HCT116 (cell line): ENCODE data around the gene RPL19. TPM values are rescaled to one million over a fixed set of nuclear protein-coding genes. Genes with fewer than 3 reads are reported as not detected.

Source experiments
- ATAC-seq: fragments of 200-7000 bp; cut with Tn5 transposase; 2 replicates; pipeline ENCODE4 v1.9.1; 2020; ENCODE audit warnings: mild to moderate bottlenecking, moderate library complexity
- BruUV-seq: library from RNA; stranded (reverse); fragments of 400-500 nt; replicated peaks from 2 replicates; lab custom pipeline; 2021; lab: Mats Ljungman, UMichigan
- CTCF ChIA-PET: fragments of 300-600 bp; sonication (Branson Sonifier 250); formaldehyde crosslinking; loops from one replicate; lab custom pipeline; 2021; ENCODE audit warnings: antibody characterized with exemption; lab: Charles Lee
- POLR2A ChIA-PET: fragments of 300-600, 350-600 bp; sonication (Branson Sonifier 250); formaldehyde crosslinking; loops from one replicate; lab custom pipeline; 2021; ENCODE audit warnings: antibody characterized with exemption; lab: Charles Lee
- RAD21 ChIA-PET, 2 experiments: fragments of 300-600 bp; sonication (Branson Sonifier 250); formaldehyde crosslinking; loops; one replicate each; lab custom pipeline; 2023; ENCODE audit warnings: low total read pairs in 2 of 2; ENCODE audit not compliant: uncharacterized antibody in 2 of 2, unreplicated experiment in 2 of 2, low non-redundant PET in 1 of 2; lab: Charles Lee
- DNase-seq: peaks from one replicate; pipeline ENCODE4 v3.0.0-alpha.2; 2010; ENCODE audit warnings: low read depth, low spot score
- H2AFZ ChIP-seq: fragments of 200-600 bp; shearing (Covaris generic), sonication (generic); 2 replicates; pipeline ENCODE4 v1.6.1; 2017; ENCODE audit warnings: low read depth, mixed run types, mixed read lengths, antibody characterized with exemption, low read length; ENCODE audit not compliant: poor library complexity, severe bottlenecking
- H3K27ac ChIP-seq: 2 replicates; pipeline ENCODE4 v1.5.1; 2012; ENCODE audit warnings: low read depth, low read length
- H3K27me3 ChIP-seq: fragments of 200-600 bp; sonication (generic); 2 replicates; pipeline ENCODE4 v1.6.1; 2016; ENCODE audit warnings: mixed run types, low read length, mixed read lengths; ENCODE audit not compliant: insufficient read depth
- H3K36me3 ChIP-seq, 2 experiments: fragments of 200-500 bp in 1 of 2; fragments of 200-600 bp in 1 of 2; sonication (Bioruptor generic) in 1 of 2; sonication (generic) in 1 of 2; 2 replicates each; pipeline versions ENCODE4 v1.5.1 to v1.6.1; 2014 to 2016; ENCODE audit warnings: low read length in 2 of 2, inconsistent platforms in 1 of 2, mixed read lengths in 1 of 2, mixed run types in 1 of 2; ENCODE audit not compliant: insufficient read depth in 2 of 2, control insufficient read depth in 1 of 2
- H3K4me1 ChIP-seq, 2 experiments: fragments of 200-600 bp in 1 of 2; sonication (generic) in 1 of 2; 2 replicates each; pipeline versions ENCODE4 v1.5.1 to v1.6.1; 2012 to 2017; ENCODE audit warnings: low read length in 2 of 2, inconsistent platforms in 1 of 2, mild to moderate bottlenecking in 1 of 2, mixed read lengths in 1 of 2, mixed run types in 1 of 2, moderate library complexity in 1 of 2; ENCODE audit not compliant: insufficient read depth in 2 of 2, control insufficient read depth in 1 of 2
- H3K4me2 ChIP-seq: fragments of 200-600 bp; sonication (generic); 2 replicates; pipeline ENCODE4 v1.6.1; 2017; ENCODE audit warnings: mixed run types, low read length, mixed read lengths
- H3K4me3 ChIP-seq, 2 experiments: fragments of 200-600 bp in 1 of 2; sonication (generic) in 1 of 2; replicated peaks in 1 of 2; 2 replicates each; pipeline ENCODE4 v1.5.1; 2011 to 2016; ENCODE audit warnings: low read length in 2 of 2, control low read depth in 1 of 2, low read depth in 1 of 2, mild to moderate bottlenecking in 1 of 2, mixed read lengths in 1 of 2, mixed run types in 1 of 2
- H3K79me2 ChIP-seq: fragments of 200-600 bp; sonication (generic); 2 replicates; pipeline ENCODE4 v1.6.1; 2017; ENCODE audit warnings: mild to moderate bottlenecking, mixed run types, low read length, moderate library complexity, mixed read lengths; ENCODE audit not compliant: insufficient read depth
- H3K9ac ChIP-seq: fragments of 200-600 bp; sonication (generic); 2 replicates; pipeline ENCODE4 v1.6.1; 2016; ENCODE audit warnings: low read length, mixed read lengths
- H3K9me2 ChIP-seq: fragments of 200-600 bp; sonication (generic), shearing (Covaris generic); 2 replicates; pipeline ENCODE4 v1.6.1; 2017; ENCODE audit warnings: mixed run types, mild to moderate bottlenecking, moderate library complexity; ENCODE audit not compliant: insufficient read depth
- H3K9me3 ChIP-seq, 2 experiments: fragments of 200-500 bp in 1 of 2; fragments of 200-600 bp in 1 of 2; sonication (Bioruptor generic) in 1 of 2; sonication (generic) in 1 of 2; 2 replicates each; pipeline ENCODE4 v1.6.1; 2014 to 2017; ENCODE audit warnings: low read length in 2 of 2, mixed read lengths in 2 of 2, inconsistent platforms in 1 of 2, low read depth in 1 of 2, mild to moderate bottlenecking in 1 of 2, mixed run types in 1 of 2, moderate library complexity in 1 of 2; ENCODE audit not compliant: control insufficient read depth in 1 of 2, insufficient read depth in 1 of 2
- H4K20me1 ChIP-seq: fragments of 200-600 bp; sonication (generic), shearing (Covaris generic); 2 replicates; pipeline ENCODE4 v1.6.1; 2017; ENCODE audit warnings: mixed run types, mild to moderate bottlenecking, moderate library complexity; ENCODE audit not compliant: insufficient read depth
- CBX3 ChIP-seq: IDR thresholded peaks from 2 replicates; pipeline ENCODE4 v1.6.1; 2012; ENCODE audit warnings: low read depth
- CEBPB ChIP-seq: IDR thresholded peaks from 2 replicates; pipeline ENCODE4 v1.6.1; 2012; ENCODE audit warnings: low read depth
- EZH2phosphoT487 ChIP-seq: fragments of 200-600 bp; IDR thresholded peaks from 2 replicates; pipeline ENCODE4 v1.6.1; 2018; ENCODE audit warnings: antibody characterized with exemption, borderline replicate concordance
- FOSL1 ChIP-seq: IDR thresholded peaks from 2 replicates; pipeline ENCODE4 v1.6.1; 2012; ENCODE audit warnings: low read depth
- JUND ChIP-seq: IDR thresholded peaks from 2 replicates; pipeline ENCODE4 v1.6.1; 2012
- POLR2A ChIP-seq: IDR thresholded peaks from 2 replicates; pipeline ENCODE4 v1.7.0; 2011; ENCODE audit warnings: borderline replicate concordance; ENCODE audit not compliant: insufficient read depth, insufficient read length; ENCODE audit errors: extremely low read depth
- POLR2AphosphoS5 ChIP-seq: IDR thresholded peaks from 2 replicates; pipeline ENCODE4 v1.6.1; 2011; ENCODE audit warnings: mild to moderate bottlenecking, low read depth, low read length, moderate library complexity
- RAD21 ChIP-seq: IDR thresholded peaks from 2 replicates; pipeline ENCODE4 v1.6.1; 2012; ENCODE audit warnings: low read depth, mild to moderate bottlenecking
- SIN3A ChIP-seq: IDR thresholded peaks from 2 replicates; pipeline ENCODE4 v1.6.1; 2012; ENCODE audit warnings: low read depth
- SP1 ChIP-seq: IDR thresholded peaks from 2 replicates; pipeline ENCODE4 v1.6.1; 2012; ENCODE audit warnings: low read depth
- SRF ChIP-seq: IDR thresholded peaks from 2 replicates; pipeline ENCODE4 v1.6.1; 2012; ENCODE audit warnings: low read depth
- TCF7L2 ChIP-seq: IDR thresholded peaks from 2 replicates; pipeline ENCODE4 v1.7.0; 2011; ENCODE audit warnings: borderline replicate concordance, inconsistent platforms; ENCODE audit not compliant: insufficient read depth, insufficient read length; ENCODE audit errors: extremely low read depth
- YY1 ChIP-seq: IDR thresholded peaks from 2 replicates; pipeline ENCODE4 v1.6.1; 2011; ENCODE audit warnings: low read length, low read depth, moderate library complexity, mild to moderate bottlenecking; ENCODE audit not compliant: insufficient replicate concordance; ENCODE audit errors: extremely low read depth
- ZFX ChIP-seq: fragments of 450-650 bp; IDR thresholded peaks from 2 replicates; pipeline ENCODE4 v1.6.1; 2017
- ZNF274 ChIP-seq: fragments of 200-500 bp; sonication (Bioruptor generic); IDR thresholded peaks from 2 replicates; pipeline ENCODE4 v1.6.1; 2014; ENCODE audit warnings: mild to moderate bottlenecking, low read depth, low read length, inconsistent platforms
- intact Hi-C: fragments of 100-400 bp; cut with micrococcal nuclease; formaldehyde crosslinking; loops from 2 replicates; pipeline ENCODE4 v1.10.0; 2022
- total RNA-seq: library from RNA; stranded (reverse); gene quantifications from one replicate; pipeline ENCODE4 v1.2.1, GENCODE V29; 2021; ENCODE audit not compliant: unreplicated experiment
- TF ChIP-seq, protein P1 (sequence below): IDR thresholded peaks from 2 replicates; pipeline ENCODE4 v1.6.1; 2012
- TF ChIP-seq, protein P2 (sequence below): IDR thresholded peaks from 2 replicates; pipeline ENCODE4 v1.6.1; 2011; ENCODE audit warnings: mild to moderate bottlenecking, low read length, moderate library complexity; ENCODE audit not compliant: insufficient replicate concordance; ENCODE audit errors: extremely low read depth
- TF ChIP-seq, protein P3 (sequence below), 3 experiments: fragments of 200-600 bp in 1 of 3; sonication (generic) in 1 of 3; IDR thresholded peaks in 2 of 3; conservative IDR thresholded peaks in 1 of 3; 2 replicates each; pipeline ENCODE4 v1.5.1; 2012 to 2017; ENCODE audit warnings: low read depth in 2 of 3, low read length in 2 of 3, antibody characterized with exemption in 1 of 3, borderline replicate concordance in 1 of 3, control low read depth in 1 of 3, mild to moderate bottlenecking in 1 of 3, mixed read lengths in 1 of 3, mixed run types in 1 of 3, moderate library complexity in 1 of 3; ENCODE audit not compliant: insufficient read depth in 1 of 3
- TF ChIP-seq, protein P4 (sequence below): IDR thresholded peaks from 2 replicates; pipeline ENCODE4 v1.6.1; 2012
- TF ChIP-seq, protein P5 (sequence below): IDR thresholded peaks from 2 replicates; pipeline ENCODE4 v1.6.1; 2012; ENCODE audit warnings: low read depth

The RPL19 gene
- total RNA-seq, 1 experiment from 2014 or later, result 2,276 TPM

DNA sequence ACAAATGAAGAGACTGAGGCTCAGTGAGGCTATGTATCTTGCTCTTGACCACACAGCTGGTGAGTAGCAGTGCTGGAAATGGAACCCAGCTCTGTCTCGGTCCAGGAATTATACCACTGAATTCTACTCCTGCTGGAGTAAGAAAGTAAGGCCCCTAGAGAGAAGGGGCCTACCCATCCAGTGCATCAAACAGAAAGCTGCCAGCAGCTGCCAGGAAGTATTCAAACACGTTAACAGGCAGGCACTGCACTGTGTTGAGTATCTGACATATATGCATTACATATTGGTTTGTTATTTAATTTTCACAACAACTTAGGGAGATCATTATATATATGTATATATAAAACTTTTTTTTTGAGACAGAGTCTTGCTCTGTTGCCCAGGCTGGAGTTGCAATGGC is 38.1 kb upstream of the RPL19 start:
- no peaks in the 10 kb centered on the region for H3K36me3 ChIP-seq
- peaks cover 6 to 10% of the 10 kb centered on the region in 2 experiments; a peak in 3 of 4 replicates for H3K4me1 ChIP-seq
- no peak overlapping the region for H3K4me2 ChIP-seq
- no peak overlapping the region for H3K4me3 ChIP-seq
- no peak for DNase-seq
- H3K9me2 ChIP-seq, result no peaks in the 10 kb centered on the region
- ChIA-PET POLR2A (no interaction called here), RAD21 (no interaction called here)
- no peaks in the 10 kb centered on the region for H4K20me1 ChIP-seq
- no peak for TF ChIP-seq YY1
- no peak for TF ChIP-seq POLR2A
- TF ChIP-seq CBX3, result no peak
- no peak for TF ChIP-seq TCF7L2
- TF ChIP-seq RAD21, result no peak
- TF ChIP-seq, protein P1, sequence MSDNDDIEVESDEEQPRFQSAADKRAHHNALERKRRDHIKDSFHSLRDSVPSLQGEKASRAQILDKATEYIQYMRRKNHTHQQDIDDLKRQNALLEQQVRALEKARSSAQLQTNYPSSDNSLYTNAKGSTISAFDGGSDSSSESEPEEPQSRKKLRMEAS, result no peak
- TF ChIP-seq SIN3A, result no peak
- no peak for TF ChIP-seq FOSL1
- TF ChIP-seq, protein P2, sequence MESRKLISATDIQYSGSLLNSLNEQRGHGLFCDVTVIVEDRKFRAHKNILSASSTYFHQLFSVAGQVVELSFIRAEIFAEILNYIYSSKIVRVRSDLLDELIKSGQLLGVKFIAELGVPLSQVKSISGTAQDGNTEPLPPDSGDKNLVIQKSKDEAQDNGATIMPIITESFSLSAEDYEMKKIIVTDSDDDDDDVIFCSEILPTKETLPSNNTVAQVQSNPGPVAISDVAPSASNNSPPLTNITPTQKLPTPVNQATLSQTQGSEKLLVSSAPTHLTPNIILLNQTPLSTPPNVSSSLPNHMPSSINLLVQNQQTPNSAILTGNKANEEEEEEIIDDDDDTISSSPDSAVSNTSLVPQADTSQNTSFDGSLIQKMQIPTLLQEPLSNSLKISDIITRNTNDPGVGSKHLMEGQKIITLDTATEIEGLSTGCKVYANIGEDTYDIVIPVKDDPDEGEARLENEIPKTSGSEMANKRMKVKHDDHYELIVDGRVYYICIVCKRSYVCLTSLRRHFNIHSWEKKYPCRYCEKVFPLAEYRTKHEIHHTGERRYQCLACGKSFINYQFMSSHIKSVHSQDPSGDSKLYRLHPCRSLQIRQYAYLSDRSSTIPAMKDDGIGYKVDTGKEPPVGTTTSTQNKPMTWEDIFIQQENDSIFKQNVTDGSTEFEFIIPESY, result no peak
- TF ChIP-seq ZFX, result no peak
- no peak for TF ChIP-seq ZNF274
- TF ChIP-seq, protein P3, sequence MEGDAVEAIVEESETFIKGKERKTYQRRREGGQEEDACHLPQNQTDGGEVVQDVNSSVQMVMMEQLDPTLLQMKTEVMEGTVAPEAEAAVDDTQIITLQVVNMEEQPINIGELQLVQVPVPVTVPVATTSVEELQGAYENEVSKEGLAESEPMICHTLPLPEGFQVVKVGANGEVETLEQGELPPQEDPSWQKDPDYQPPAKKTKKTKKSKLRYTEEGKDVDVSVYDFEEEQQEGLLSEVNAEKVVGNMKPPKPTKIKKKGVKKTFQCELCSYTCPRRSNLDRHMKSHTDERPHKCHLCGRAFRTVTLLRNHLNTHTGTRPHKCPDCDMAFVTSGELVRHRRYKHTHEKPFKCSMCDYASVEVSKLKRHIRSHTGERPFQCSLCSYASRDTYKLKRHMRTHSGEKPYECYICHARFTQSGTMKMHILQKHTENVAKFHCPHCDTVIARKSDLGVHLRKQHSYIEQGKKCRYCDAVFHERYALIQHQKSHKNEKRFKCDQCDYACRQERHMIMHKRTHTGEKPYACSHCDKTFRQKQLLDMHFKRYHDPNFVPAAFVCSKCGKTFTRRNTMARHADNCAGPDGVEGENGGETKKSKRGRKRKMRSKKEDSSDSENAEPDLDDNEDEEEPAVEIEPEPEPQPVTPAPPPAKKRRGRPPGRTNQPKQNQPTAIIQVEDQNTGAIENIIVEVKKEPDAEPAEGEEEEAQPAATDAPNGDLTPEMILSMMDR (IDR thresholded peaks at IDR 0.05 in 2 of 3, conservative IDR thresholded peaks at IDR 0.05 in 1 of 3; ENCODE audit: borderline replicate concordance in 1 of 3, insufficient read depth in 1 of 3, low read depth in 2 of 3, low read length in 2 of 3), result no peak
- TF ChIP-seq EZH2phosphoT487, result no peak
- no peak for TF ChIP-seq CEBPB
- TF ChIP-seq, protein P4, sequence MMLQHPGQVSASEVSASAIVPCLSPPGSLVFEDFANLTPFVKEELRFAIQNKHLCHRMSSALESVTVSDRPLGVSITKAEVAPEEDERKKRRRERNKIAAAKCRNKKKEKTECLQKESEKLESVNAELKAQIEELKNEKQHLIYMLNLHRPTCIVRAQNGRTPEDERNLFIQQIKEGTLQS, result no peak
- no peak for TF ChIP-seq POLR2AphosphoS5
- TF ChIP-seq SRF, result no peak
- no peak for TF ChIP-seq SP1
- TF ChIP-seq, protein P5, sequence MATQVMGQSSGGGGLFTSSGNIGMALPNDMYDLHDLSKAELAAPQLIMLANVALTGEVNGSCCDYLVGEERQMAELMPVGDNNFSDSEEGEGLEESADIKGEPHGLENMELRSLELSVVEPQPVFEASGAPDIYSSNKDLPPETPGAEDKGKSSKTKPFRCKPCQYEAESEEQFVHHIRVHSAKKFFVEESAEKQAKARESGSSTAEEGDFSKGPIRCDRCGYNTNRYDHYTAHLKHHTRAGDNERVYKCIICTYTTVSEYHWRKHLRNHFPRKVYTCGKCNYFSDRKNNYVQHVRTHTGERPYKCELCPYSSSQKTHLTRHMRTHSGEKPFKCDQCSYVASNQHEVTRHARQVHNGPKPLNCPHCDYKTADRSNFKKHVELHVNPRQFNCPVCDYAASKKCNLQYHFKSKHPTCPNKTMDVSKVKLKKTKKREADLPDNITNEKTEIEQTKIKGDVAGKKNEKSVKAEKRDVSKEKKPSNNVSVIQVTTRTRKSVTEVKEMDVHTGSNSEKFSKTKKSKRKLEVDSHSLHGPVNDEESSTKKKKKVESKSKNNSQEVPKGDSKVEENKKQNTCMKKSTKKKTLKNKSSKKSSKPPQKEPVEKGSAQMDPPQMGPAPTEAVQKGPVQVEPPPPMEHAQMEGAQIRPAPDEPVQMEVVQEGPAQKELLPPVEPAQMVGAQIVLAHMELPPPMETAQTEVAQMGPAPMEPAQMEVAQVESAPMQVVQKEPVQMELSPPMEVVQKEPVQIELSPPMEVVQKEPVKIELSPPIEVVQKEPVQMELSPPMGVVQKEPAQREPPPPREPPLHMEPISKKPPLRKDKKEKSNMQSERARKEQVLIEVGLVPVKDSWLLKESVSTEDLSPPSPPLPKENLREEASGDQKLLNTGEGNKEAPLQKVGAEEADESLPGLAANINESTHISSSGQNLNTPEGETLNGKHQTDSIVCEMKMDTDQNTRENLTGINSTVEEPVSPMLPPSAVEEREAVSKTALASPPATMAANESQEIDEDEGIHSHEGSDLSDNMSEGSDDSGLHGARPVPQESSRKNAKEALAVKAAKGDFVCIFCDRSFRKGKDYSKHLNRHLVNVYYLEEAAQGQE, result no peak
- TF ChIP-seq JUND, result no peak
- TF ChIP-seq, all 23 proteins: peak for 0
- no peak overlapping the region for H3K9ac ChIP-seq
- no peak overlapping the region for H2AFZ ChIP-seq
- no peaks in the 10 kb centered on the region for H3K27me3 ChIP-seq
- ATAC-seq, result no peak
- no peaks in the 10 kb centered on the region for H3K9me3 ChIP-seq
- no peaks in the 10 kb centered on the region for H3K79me2 ChIP-seq
- no peak overlapping the region for H3K27ac ChIP-seq
- CTCF ChIA-PET, result interaction anchor here (0.6 to 0.7 kb wide), 2 partner anchors 11 to 385 kb away, joined by 3 read pairs; no protein-coding TSS in a partner anchor
- BruUV-seq, result no TSS peak
- intact Hi-C loops, result no loop called here
